GM10266 (cell line): ENCODE data around the gene EEF1AKMT2.

Experiments
- DNase-seq: peaks from one replicate; pipeline ENCODE4 v3.0.0; 2012; ENCODE audit errors: extremely low spot score
- TF ChIP-seq, protein P1 (sequence below): IDR thresholded peaks from 2 replicates; pipeline ENCODE4 v1.5.1; 2012; ENCODE audit warnings: mild to moderate bottlenecking, low read depth; ENCODE audit not compliant: control insufficient read depth, insufficient read depth; ENCODE audit errors: missing control alignments

The EEF1AKMT2 gene

GRCh38 chr10:124725171-124725631 lies 66.5 kb downstream of the EEF1AKMT2 start:
- TF ChIP-seq, protein P1, sequence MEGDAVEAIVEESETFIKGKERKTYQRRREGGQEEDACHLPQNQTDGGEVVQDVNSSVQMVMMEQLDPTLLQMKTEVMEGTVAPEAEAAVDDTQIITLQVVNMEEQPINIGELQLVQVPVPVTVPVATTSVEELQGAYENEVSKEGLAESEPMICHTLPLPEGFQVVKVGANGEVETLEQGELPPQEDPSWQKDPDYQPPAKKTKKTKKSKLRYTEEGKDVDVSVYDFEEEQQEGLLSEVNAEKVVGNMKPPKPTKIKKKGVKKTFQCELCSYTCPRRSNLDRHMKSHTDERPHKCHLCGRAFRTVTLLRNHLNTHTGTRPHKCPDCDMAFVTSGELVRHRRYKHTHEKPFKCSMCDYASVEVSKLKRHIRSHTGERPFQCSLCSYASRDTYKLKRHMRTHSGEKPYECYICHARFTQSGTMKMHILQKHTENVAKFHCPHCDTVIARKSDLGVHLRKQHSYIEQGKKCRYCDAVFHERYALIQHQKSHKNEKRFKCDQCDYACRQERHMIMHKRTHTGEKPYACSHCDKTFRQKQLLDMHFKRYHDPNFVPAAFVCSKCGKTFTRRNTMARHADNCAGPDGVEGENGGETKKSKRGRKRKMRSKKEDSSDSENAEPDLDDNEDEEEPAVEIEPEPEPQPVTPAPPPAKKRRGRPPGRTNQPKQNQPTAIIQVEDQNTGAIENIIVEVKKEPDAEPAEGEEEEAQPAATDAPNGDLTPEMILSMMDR, result no peak
- no peak for DNase-seq

GRCh38 chr10:124724279-124725027 lies 67.2 kb downstream of the EEF1AKMT2 start:
- DNase-seq, result no peak
- TF ChIP-seq, protein P1, result no peak

- DNase-seq, result no peak
- TF ChIP-seq, protein P1, result no peak
These were observed 67.9 kb downstream of the EEF1AKMT2 start for GRCh38 chr10:124723826-124724225.

- DNase-seq, result peak; percentile 84
- TF ChIP-seq, protein P1, result no peak
These were observed 68.6 kb downstream of the EEF1AKMT2 start for GRCh38 chr10:124722798-124723783.

GRCh38 chr10:124721330-124722045 lies 70.2 kb downstream of the EEF1AKMT2 start:
- DNase-seq, result no peak
- TF ChIP-seq, protein P1, result no peak

GRCh38 chr10:124719213-124719851 lies 72.4 kb downstream of the EEF1AKMT2 start:
- peak; percentile 63 for DNase-seq
- TF ChIP-seq, protein P1, result peak; percentile 58
